Fibroblast of lung (primary cell): Measurements from ENCODE around the gene POM121C.
"Not testable (repeated sequence)": the region's sequence is repeated elsewhere in the genome, so short reads cannot be mapped to it uniquely, and the experiment has no call there.

ENCODE experiments used
- EZH2 ChIP-seq: IDR thresholded peaks from 2 replicates; pipeline ENCODE4 v1.5.1; 2012; ENCODE audit warnings: low read length, control low read depth, mild to moderate bottlenecking; ENCODE audit errors: missing control alignments
- TF ChIP-seq, protein P1 (sequence below), 2 donors: IDR thresholded peaks in 1 of 2; conservative IDR thresholded peaks in 1 of 2; 1 replicate in 1 of 2; 2 replicates in 1 of 2; pipeline ENCODE4 v1.5.1; 2011 to 2012; ENCODE audit warnings: low read length in 2 of 2, control low read depth in 1 of 2, inconsistent platforms in 1 of 2, low read depth in 1 of 2, mild to moderate bottlenecking in 1 of 2

DNA sequence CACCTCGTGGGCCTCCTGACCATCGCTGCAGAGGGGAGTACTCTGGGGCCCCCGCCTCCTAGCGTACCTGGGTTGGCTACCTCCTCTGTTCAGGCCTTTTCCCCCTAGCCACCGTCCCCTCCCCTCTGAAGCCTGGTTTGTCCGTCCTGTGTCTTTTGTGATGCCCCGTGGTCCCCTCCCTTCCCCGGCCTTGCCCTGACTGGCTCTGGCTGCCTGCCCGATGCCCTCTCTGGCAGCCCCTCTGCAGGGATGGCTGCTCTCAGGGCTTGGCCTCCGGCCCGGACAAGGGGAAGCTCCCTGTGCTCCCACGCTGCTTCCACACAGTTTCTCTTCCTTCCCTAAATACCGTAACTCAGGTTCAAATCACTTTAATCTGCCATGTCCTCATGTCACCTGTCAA, 66.4 kb downstream of the POM121C start:
- TF ChIP-seq, protein P1, sequence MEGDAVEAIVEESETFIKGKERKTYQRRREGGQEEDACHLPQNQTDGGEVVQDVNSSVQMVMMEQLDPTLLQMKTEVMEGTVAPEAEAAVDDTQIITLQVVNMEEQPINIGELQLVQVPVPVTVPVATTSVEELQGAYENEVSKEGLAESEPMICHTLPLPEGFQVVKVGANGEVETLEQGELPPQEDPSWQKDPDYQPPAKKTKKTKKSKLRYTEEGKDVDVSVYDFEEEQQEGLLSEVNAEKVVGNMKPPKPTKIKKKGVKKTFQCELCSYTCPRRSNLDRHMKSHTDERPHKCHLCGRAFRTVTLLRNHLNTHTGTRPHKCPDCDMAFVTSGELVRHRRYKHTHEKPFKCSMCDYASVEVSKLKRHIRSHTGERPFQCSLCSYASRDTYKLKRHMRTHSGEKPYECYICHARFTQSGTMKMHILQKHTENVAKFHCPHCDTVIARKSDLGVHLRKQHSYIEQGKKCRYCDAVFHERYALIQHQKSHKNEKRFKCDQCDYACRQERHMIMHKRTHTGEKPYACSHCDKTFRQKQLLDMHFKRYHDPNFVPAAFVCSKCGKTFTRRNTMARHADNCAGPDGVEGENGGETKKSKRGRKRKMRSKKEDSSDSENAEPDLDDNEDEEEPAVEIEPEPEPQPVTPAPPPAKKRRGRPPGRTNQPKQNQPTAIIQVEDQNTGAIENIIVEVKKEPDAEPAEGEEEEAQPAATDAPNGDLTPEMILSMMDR (conservative IDR thresholded peaks at IDR 0.05 in 1 of 2, IDR thresholded peaks at IDR 0.05 in 1 of 2; ENCODE audit: low read depth in 1 of 2, low read length in 2 of 2), result not testable (repeated sequence)
- not testable (repeated sequence) for TF ChIP-seq EZH2
